Cardiac fibroblast (primary cell): ENCODE results near the gene XAF1.
"Not testable (repeated sequence)": the region's sequence is repeated elsewhere in the genome, so short reads cannot be mapped to it uniquely, and the experiment has no call there.

Source experiments
- DNase-seq, 2 donors: peaks; one replicate each; pipeline versions ENCODE4 v3.0.0 to v3.0.0-alpha.2; 2010; ENCODE audit warnings: low read depth in 2 of 2
- H3K4me3 ChIP-seq, 2 donors: replicated peaks in 1 of 2; 1 replicate in 1 of 2; 2 replicates in 1 of 2; pipeline ENCODE4 v1.5.1; 2011; ENCODE audit warnings: low read depth in 2 of 2, low read length in 2 of 2, mild to moderate bottlenecking in 2 of 2, moderate library complexity in 1 of 2
- CTCF ChIP-seq: IDR thresholded peaks from one replicate; pipeline ENCODE4 v1.5.1; 2011; ENCODE audit warnings: low read depth, mild to moderate bottlenecking, low read length, inconsistent platforms

XAF1 gene

DNA sequence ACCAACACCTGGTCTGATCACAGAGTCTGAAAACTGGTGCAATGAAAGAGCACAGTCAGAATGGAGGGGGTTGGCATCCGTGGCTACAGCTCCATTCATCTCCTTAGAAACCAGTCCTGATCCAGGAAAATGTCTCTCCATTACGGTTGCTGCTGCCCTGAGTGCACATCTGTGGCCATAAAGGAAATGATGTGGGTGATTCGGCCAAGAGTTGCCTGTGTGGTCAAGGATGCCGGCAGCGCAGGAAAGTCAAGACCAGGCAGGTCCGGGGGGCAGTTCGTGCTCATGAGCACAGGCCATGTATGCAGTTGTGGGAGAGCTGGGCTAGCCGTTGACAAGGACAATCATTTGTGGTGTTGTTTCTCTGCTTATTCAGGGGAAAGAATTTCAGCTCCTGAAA is 5.9 kb downstream of the XAF1 start:
- no peak overlapping the region for H3K4me3 ChIP-seq
- TF ChIP-seq CTCF: no peak
- no peak for DNase-seq

DNA sequence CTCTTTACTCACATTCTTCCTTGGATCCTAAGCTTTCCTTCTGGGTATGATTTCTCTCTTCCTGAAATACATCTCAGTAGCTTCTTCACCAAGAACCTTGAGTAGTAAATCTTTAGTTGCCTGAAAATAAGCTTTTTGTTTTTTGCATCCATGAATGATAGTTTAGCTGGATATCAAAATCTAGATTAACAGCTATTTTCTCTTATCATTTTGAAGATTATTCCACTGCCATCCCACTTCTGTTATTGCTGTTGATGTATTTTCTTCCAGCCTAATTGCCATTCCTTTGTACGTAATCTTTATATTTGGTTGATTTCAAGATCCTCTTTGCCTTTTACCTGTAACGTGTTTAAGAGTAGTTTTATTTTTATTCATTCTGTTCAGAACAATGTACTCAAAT is 12.6 kb downstream of the XAF1 start:
- no peak for DNase-seq
- no peak overlapping the region for H3K4me3 ChIP-seq
- TF ChIP-seq CTCF: no peak

DNA sequence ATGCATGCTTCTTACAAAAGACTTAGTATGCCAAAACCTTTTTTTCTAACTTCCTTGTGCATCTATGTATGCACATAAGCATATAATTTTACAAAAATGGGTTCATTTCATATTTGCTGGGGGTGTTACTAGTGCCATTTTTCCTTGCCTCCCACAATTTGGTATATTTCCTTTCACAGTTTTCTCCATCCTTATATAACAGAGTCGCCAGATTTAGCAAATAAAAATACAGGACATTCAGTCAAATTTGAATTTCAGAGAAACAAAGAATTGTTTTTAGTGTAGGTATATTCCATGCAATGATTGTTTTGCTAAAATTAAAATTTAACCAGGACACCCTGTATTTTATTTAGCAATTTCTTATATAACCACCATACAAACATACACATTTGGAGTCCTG is 16.2 kb downstream of the XAF1 start:
- no peak for DNase-seq
- no peak for TF ChIP-seq CTCF
- H3K4me3 ChIP-seq: no peak overlapping the region

- not testable (repeated sequence) for H3K4me3 ChIP-seq, DNase-seq
Measured at GRCh38 chr17:6774906-6775305, 19.1 kb downstream of the XAF1 start.

- H3K4me3 ChIP-seq: peak within 1 kb of the TSS in 1 of 2 donors; percentile 14
- DNase-seq: no peak
- TF ChIP-seq CTCF: no peak
Measured at GRCh38 chr17:6775871-6776405, 20.1 kb downstream of the XAF1 start, which contains the start of gene FBXO39. TSS of gene FBXO39 (plus strand) at chr17:6776215. CDS start at chr17:6779869, 3,654 bp downstream.

DNA sequence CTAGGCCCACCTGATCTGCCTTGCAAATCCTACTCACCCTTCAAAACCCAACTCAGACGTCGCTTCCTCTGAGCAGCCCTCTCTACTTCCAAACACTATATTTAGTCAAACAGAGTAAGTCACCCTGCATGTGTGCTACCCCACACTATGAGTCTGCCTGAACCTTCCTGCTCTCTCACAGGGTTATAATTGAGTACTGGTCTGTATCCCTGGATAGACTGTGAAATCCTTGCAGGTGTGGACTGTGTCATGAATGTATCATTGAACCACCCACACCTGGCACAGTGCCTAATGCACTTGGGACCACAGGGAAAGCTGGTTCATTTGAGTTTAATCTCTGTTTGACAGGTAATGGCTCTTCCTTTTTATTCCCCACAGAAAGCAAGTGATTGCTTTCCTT is 23.6 kb downstream of the XAF1 start:
- DNase-seq: no peak
- no peak overlapping the region for H3K4me3 ChIP-seq
- TF ChIP-seq CTCF: no peak

GRCh38 chr17:6780001-6780400 is 24.2 kb downstream of the XAF1 start:
- no peak for TF ChIP-seq CTCF
- H3K4me3 ChIP-seq: no peak overlapping the region
- DNase-seq: no peak
